NCI-H187 (cell line): Measurements from ENCODE around the gene SRSF8.
"Not testable (repeated sequence)": the region's sequence is repeated elsewhere in the genome, so short reads cannot be mapped to it uniquely, and the experiment has no call there.

Experiments used
- DNase-seq, 2 experiments: peaks; one replicate each; lab custom pipeline; 2025; lab: John Stamatoyannopoulos, UW

SRSF8 gene

DNA sequence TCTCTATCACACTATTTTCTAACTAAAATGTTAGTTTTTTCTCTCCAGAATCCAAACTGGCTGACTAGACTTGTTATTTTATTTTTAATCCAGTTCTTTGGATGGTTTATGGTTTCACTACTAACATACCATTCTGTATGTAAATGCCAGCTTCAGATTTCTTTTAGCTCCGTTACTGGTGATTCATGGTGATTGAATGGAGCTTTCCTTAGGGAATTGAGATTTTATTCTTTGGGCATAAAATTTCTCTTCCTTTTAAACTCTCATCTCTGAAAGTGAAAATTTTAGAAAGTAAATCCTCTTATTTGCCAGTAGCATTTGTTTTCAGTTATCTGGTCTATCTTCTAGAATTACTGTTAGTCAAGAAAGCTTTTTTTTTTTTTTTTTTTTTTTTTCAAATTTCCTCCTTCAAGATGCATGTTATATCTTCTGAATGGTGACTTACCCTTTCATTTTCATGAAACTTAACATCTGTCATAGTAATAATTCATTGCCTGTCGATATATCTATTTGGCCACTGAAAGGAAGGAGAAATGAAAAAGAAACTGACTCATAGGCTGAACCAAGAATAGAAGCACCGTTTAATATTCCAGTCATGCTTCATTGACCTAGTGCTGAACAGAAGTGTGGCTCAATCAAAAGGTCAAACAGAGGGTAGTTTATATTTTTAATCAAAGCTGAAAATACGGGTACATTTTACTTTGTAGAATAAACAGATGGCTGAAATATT is 29.3 kb downstream of the SRSF8 start:
- no peak for DNase-seq

GRCh38 chr11:95097209-95097608 is 30.5 kb downstream of the SRSF8 start:
- DNase-seq = no peak

- no peak for DNase-seq
Measured at GRCh38 chr11:95098826-95099225, 32.1 kb downstream of the SRSF8 start.

- no peak for DNase-seq
Measured at GRCh38 chr11:95100191-95100648, 33.5 kb downstream of the SRSF8 start.

- no peak for DNase-seq
Measured at GRCh38 chr11:95100856-95101507, 34.3 kb downstream of the SRSF8 start.

GRCh38 chr11:95101935-95102334 is 35.2 kb downstream of the SRSF8 start:
- DNase-seq = no peak

- no peak for DNase-seq
Measured at GRCh38 chr11:95102733-95103132, 36.0 kb downstream of the SRSF8 start.

- no peak for DNase-seq
Measured at GRCh38 chr11:95103701-95104100, 37.0 kb downstream of the SRSF8 start.

DNA sequence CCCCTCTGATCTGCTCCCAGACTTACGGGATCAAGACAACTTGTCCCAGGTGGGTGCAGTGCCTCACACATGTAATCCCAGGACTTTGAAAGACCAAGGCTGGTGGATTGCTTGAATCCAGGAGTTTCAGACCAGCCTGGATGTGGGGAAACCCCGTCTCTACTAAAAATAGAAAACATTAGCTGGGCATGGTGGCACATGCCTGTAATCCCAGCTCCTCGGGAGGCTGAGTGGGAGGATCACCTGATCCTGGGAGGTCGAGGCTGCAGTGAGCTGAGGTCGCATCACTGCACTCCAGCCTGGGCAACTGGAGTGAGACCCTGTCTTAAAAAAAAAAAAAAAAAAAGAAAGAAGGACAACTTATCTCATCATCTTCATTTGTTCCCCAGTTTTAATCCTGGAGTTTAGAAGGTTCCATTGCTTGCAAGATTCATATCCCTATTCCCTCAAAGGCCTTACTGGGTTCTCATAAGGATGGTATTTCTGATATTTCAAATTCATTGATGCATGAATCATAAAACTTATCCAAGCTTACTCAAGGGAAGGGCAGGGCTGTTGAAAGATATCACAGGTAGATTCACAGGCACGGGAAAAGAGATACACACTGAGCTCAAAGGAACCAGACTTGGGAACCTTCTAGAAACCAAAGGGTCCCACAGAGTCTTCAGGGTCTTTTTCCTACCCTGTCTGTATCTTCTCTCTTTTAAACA is 37.6 kb downstream of the SRSF8 start:
- DNase-seq = no peak

DNA sequence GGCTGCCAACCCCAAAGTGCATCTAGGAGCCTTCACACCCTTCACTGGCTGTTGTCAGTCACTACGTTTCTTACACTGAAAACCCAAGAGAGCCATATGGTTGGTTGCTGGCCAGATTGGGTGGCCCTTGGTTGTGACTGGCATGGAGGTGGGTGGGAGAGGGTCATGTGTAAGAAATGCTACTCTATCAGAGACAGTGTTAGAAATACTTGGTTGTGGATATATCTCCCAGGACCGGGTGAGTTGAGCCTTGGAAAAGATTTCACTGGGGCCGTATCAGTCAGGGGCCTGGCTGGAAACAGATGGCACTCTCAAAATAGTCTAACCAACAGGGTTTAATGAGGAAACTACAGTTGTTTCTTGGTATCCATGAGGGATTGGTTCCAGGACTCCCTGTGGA is 38.1 kb downstream of the SRSF8 start:
- no peak for DNase-seq

GRCh38 chr11:95108159-95108611 is 41.5 kb downstream of the SRSF8 start:
- DNase-seq = no peak

DNA sequence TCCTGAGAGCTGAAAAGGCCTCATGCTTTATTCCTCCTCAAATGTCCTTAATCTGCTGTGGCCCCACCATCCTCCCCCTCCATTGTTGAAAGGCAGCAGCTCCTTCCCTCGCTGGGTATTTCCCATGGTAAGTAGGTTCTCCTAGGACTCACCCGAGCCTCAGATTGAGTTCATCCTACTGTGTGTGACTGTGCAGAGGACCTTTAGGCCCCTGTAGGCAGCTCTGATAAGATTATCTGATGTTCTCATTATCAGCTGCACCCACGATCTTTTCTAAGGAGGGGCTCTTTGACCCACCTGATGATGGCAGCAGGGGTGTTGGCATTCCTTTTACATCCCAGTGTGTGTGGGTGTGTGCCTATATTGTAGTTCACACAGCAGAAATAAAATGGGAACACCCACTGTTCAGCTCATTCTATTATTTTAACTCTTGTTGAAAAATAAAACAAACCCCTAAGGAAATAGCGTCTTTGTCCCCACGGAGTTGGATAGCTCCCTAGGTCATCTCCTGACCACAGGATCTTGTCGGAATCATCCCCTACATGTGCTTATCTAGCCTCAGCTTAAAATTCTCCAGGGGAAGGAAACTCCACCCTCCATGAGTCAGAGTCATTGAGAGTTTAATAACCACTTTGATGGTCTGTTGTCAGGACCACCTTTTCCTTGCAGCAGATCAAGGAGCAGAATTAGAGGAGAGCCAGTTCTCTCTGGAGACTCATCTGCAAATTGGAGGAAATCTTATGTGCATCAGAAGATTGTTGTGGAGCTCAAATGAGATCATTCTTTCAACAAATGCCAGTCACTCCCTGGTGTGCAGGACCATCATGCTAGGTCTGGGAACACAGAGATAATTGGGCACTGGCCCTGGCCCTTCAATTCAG is 42.2 kb downstream of the SRSF8 start:
- DNase-seq = no peak

DNA sequence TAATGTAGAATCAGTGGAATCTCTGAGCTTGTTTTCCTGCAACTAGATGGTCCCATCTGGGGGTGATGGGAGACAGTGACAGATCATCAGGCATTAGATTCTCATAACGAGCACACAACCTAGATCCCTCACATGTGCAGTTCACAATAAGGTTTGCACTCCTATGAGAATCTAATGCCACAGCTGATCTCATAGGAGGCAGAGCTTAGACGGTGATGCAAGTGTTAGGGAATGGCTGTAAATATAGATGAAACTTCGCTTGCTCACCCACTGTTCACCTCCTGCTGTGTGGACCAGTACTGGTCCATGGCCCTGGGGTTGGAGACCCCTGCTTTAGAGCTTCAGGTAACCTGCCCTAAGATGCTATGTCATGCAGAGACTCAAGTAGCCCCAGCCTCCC is 44.8 kb downstream of the SRSF8 start:
- DNase-seq = not testable (repeated sequence)

GRCh38 chr11:95111923-95112540 is 45.3 kb downstream of the SRSF8 start:
- DNase-seq = no peak

GRCh38 chr11:95115597-95115996 is 48.9 kb downstream of the SRSF8 start:
- no peak for DNase-seq

GRCh38 chr11:95119361-95120060 is 52.8 kb downstream of the SRSF8 start:
- DNase-seq = no peak
